ENCODE results near the gene DACT2.

DACT2 gene

GRCh38 chr6:168264593-168265335, 54.8 kb downstream of the DACT2 start:
- DNase-seq (ENCODE audit: low spot score) = no peak

GRCh38 chr6:168263351-168263905, 56.1 kb downstream of the DACT2 start:
- no peak for DNase-seq (ENCODE audit: low spot score)

- no peak for DNase-seq (ENCODE audit: low spot score)
Measured at GRCh38 chr6:168261234-168261633, 58.3 kb downstream of the DACT2 start.

- no peak for DNase-seq (ENCODE audit: low spot score)
Measured at GRCh38 chr6:168260420-168260987, 59.1 kb downstream of the DACT2 start.

- DNase-seq (ENCODE audit: low spot score) = no peak
Measured at GRCh38 chr6:168258795-168259194, 60.8 kb downstream of the DACT2 start.

- no peak for DNase-seq (ENCODE audit: low spot score)
Measured at GRCh38 chr6:168256940-168257339, 62.6 kb downstream of the DACT2 start.
